Measurements from ENCODE around the gene DAB2IP. TPM values are rescaled to one million over a fixed set of nuclear protein-coding genes. Genes with fewer than 3 reads are reported as not detected.

DAB2IP gene
- total RNA-seq, 1 experiment from 2014 or later, result 13.4 TPM

DNA sequence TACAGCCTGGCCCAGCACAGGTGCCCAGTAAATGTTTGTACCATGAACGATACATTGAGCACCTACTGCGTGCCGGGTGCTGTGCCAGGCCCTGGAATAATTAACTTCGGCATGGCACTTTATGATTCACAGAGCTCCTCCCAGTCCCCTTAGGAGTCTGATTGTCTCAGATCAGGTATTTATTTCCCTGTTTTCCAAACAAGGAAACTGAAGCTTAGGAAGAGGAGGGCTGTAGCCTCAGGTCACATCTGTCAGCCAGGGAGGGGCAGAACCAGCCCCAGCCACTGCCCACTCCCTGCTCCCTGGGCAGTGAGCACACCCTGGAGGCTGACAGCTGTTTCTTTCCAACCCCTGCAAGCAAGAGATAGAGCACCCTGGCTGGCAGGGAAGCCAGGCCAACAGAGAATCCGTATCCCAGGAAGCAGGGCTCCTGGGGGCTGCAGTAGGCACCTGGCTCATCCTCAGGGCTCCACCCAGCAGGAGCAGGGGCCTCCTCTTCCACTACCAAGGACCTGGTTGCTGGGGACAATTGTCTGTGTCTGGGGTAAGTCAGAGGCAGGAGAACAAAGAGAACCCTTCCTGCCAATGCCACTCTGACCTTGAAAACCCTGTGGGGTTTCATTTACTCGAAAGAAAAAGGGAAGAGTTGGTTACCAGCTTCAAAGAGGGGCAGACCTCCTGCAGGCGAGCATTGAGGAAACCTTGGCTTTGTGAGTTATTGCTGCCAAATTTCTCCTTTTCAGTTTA, 69.0 kb downstream of the DAB2IP start:
- no peak for DNase-seq (ENCODE audit: low read depth, low spot score)
- in situ Hi-C loops (cut with HindIII; ENCODE audit: low pct_unique_long_range_greater_than_20kb, low sequenced_read_pairs), result no loop called here

DNA sequence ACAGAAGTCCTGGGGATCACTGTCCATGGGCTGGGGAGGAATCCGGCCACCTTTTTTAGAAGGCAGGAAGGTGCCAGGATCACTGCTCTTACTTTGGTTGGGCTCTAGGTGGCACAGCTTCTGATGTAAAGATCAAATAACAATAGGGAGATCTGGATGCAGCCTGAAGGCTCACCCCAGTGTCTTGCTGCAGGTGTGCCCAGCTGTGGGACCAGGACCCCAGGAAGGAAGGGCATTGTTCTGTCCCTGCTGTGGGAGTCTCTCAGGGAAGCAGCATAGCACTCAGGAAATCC, 69.6 kb downstream of the DAB2IP start:
- in situ Hi-C loops (cut with HindIII; ENCODE audit: low pct_unique_long_range_greater_than_20kb, low sequenced_read_pairs), result no loop called here
- peak; percentile 29 for DNase-seq (ENCODE audit: low read depth, low spot score)

DNA sequence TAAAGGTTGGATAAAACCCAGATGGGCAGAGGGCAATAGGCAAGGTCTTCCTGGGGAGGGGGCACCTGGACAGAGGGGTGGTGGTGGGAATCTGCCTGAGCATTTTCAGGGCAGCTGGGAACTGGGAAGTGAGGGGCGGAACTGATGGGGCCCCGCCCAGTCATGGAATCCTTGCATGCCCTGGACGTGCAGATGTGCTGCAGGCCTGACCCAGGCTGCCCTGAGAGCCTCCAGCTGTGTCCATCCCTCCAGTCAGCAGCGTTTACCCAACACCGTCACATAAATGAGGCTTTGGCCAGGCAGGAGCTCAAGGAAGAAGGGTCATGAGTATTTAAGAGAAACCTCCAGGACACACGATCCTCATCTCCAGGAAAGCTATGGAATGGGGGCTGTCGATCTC, 70.3 kb downstream of the DAB2IP start:
- in situ Hi-C loops (cut with HindIII; ENCODE audit: low pct_unique_long_range_greater_than_20kb, low sequenced_read_pairs), result no loop called here
- no peak for DNase-seq (ENCODE audit: low read depth, low spot score)

DNA sequence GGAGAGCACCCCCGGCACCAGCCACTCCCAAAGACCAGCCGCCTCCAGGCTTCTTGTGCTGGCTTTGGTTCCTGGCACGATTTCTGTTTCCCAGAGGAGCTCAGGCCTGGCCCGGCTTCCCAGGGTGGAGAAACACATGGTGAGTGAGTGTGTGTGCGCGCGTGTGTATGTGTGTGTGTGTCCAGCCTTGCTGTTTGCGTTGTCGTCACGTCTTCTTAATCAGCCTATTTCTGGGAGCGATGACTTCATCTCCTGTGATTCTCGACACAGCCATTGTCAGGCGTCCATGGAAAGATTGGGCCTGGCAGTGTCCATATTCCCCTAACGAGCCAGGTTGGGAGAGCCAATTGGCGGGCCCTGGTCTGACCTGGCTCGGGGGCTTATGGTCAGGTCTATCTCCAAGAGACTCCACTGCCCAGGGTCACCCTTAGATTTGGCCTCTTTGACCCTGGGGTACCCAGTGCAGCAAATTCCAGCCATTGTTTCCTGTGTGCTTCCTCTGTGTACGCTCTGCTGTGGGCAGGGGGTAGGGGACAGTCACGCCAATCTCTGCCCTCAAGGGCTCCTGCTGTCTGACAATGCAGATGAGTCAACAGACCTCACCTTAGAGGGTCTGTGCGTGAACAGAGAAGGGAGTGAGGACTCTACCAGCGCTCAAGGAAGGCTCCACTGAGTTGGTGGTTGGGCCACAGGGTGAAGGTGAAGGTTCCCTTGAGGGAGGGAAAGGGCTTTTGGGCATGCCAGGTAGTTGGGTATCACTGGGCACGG, 73.8 kb downstream of the DAB2IP start:
- in situ Hi-C loops (cut with HindIII; ENCODE audit: low pct_unique_long_range_greater_than_20kb, low sequenced_read_pairs), result no loop called here
- DNase-seq (ENCODE audit: low read depth, low spot score), result no peak

DNA sequence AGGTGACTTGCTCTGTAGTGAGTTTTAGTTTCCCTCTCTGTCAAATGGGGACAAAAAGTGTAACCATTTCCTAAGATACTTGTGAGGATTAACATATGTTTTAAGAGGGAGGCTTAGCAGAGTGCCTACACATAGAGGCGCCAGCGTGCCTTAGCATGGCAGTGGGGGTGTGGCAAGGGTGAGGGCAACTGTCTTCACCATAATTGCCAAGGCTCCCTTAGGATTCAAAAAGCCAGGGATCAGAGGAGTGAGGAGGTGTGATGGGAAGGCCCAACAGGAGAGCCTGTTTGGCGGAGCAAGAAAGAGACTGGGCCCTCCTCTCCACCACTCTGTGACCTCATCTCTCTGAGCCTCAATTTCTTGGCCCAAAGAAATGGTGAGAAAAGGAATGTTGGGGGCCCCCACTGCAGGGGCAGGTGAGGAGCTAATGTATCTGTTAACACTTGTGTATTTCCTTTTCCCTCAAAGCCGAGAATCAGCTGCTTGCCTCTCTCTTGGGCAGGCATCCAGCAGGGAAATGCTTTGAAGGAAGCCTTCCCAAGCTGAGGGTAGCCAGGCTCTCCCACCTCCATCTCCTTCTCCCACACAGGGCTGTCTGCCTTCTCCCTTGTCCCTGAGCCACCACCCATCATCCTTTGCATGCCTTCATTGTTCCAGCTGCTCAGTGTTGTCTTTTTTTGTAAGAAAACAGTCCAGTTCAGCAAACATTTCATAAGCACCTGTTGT, 76.0 kb downstream of the DAB2IP start:
- no peak for DNase-seq (ENCODE audit: low read depth, low spot score)
- in situ Hi-C loops (cut with HindIII; ENCODE audit: low pct_unique_long_range_greater_than_20kb, low sequenced_read_pairs), result no loop called here

DNA sequence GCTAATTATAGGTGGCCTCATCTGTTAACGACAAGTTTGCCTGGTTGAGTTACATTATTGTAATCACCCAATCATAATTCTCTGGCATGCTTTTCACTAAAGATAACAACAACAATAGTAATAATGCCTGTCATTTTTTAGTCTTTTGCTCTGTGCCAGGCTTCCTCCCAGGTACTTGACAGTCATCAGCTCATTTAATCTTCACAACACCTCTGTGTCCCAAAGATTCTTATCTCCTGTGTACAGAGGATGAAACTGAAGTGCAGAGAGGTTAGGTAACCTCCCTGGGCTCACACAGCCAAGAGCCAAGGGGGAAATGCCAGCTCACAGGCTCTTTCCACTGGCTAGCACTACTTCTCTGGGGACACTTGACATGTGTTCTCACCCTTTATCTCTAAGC, 77.5 kb downstream of the DAB2IP start:
- in situ Hi-C loops (cut with HindIII; ENCODE audit: low pct_unique_long_range_greater_than_20kb, low sequenced_read_pairs), result no loop called here
- no peak for DNase-seq (ENCODE audit: low read depth, low spot score)

DNA sequence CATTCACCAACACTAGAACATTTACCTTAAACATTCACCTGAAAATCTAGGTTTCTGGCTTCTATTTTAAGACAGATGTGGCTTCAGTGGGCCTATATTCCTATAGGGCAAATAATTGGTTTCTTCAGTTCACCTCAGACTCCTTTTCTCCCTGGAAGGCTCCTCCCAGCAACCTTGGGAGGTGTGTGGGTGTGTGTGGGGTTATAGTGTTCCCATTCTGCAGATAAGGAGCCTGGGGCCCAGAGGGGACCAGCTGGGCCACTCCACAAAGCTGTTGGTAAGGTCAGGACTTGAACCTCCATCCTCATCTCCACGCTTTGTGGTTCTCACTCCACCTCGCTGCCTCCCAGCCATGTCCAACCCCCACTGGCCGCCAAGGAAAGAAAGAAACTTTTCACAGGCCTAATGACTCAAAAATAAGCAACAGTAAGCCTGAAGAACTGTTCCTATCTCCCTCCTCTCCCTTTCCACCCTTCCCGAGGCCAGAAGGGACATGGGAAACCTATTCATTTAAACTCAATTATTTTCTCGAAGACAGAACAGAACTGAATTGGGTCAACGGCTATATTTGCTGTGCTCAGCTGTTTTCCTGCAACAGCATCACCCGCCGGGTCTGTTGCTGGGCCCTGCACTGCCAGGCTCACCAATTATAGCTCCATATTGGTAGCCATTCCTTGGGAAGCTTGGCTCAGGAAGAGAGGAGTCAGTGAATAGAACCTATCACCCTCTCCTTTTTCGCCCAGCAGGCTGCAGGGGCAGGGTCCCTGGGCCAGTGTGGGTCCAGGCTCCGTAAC, 78.5 kb downstream of the DAB2IP start:
- in situ Hi-C loops (cut with HindIII; ENCODE audit: low pct_unique_long_range_greater_than_20kb, low sequenced_read_pairs), result no loop called here
- no peak for DNase-seq (ENCODE audit: low read depth, low spot score)

DNA sequence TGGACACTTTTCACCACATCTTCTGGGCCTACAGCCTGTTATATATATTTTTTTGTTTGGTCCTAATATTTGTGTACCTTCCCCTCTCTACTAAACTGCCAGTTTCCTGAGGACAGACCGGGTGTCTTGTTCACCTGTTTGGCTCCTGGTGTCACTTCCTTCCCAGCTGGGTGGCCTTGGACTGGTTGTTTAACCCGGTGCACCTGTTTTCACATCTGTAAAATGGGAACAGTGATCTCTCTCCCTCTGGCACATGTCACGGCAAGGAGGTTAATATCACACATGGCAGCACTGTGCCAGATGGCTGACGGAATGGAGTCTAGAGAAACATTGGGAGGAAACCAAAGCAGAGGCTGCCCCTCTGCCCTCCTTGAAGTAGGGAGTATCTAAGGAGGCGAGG, 79.7 kb downstream of the DAB2IP start:
- in situ Hi-C loops (cut with HindIII; ENCODE audit: low pct_unique_long_range_greater_than_20kb, low sequenced_read_pairs), result no loop called here
- DNase-seq (ENCODE audit: low read depth, low spot score), result no peak

DNA sequence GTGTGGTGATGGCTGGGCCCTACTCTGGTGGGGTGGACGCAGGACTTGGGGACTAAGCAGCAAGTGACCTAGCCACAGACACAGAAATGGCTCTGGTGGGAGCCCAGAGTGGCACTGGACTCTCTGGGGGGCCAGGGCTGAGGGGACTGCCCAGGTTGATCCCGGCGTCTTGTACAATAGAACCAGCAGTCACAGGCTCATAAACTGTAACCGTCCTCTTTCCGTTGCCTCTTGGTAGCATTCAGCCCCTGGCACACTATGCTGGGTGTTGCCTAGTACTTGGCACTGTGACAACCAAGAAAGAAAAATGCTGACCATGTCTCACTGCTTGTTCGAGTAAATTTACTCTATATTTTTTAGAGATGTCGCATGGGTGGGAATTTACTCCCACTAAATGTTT, 80.5 kb downstream of the DAB2IP start:
- in situ Hi-C loops (cut with HindIII; ENCODE audit: low pct_unique_long_range_greater_than_20kb, low sequenced_read_pairs), result no loop called here
- DNase-seq (ENCODE audit: low read depth, low spot score), result no peak

DNA sequence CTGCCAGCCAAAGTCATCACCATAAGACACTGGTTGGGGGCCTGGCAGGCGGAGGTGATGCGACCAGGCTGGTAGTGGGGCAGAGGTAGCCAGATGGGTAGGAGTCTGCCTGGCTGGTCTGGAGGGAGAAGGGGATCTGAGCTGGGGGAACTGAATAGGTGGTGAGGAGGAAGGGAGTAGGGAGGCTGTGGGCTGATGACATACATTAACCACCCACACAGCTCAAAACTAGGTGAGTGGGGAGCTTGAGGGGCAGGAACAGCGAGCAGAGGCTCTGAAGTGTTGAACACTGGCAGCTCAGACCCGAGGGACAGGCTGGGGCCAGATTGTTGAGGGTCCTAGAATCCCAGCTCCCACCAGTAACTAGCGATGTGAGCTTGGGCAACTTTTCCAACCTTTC, 81.0 kb downstream of the DAB2IP start:
- in situ Hi-C loops (cut with HindIII; ENCODE audit: low pct_unique_long_range_greater_than_20kb, low sequenced_read_pairs), result no loop called here
- no peak for DNase-seq (ENCODE audit: low read depth, low spot score)

DNA sequence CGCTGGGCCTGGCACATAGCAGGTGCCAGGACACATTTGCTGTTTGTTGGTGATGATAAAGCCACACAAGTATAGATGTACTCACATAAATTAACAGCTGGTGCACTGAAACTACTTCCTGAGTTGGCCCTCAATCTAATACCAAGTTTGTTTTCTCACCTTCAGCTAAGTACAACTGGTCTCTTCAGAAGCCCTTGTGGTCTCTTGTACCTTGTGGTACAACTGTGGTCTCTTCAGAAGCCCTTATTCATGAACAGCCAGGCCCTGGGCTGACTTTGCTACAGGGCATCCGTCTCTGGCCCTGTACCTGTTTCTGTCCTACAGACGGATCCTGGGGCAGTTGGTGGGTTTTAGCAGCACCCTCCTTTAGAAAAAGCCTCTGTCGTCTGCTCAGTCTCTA, 81.5 kb downstream of the DAB2IP start:
- DNase-seq (ENCODE audit: low read depth, low spot score), result no peak
- in situ Hi-C loops (cut with HindIII; ENCODE audit: low pct_unique_long_range_greater_than_20kb, low sequenced_read_pairs), result no loop called here

DNA sequence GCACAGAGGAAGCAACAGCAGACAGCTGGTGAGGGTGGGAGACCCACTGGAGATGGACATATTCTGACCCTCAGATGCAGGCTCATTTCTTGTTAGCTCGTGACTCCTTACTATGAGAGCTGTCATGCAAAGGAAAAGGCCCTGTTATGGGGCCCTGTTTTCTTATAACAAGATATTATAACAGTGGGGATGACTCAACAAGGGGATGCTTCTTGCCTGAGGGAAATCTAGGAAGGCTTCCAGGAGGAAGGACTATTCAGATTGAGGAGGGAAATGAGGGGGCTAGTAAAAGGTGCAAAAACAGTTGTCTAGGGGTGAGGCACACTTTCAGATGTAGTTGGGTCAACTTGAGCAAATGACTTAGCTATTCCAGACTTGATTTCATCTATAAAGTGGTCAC, 83.0 kb downstream of the DAB2IP start:
- in situ Hi-C loops (cut with HindIII; ENCODE audit: low pct_unique_long_range_greater_than_20kb, low sequenced_read_pairs), result no loop called here
- no peak for DNase-seq (ENCODE audit: low read depth, low spot score)

DNA sequence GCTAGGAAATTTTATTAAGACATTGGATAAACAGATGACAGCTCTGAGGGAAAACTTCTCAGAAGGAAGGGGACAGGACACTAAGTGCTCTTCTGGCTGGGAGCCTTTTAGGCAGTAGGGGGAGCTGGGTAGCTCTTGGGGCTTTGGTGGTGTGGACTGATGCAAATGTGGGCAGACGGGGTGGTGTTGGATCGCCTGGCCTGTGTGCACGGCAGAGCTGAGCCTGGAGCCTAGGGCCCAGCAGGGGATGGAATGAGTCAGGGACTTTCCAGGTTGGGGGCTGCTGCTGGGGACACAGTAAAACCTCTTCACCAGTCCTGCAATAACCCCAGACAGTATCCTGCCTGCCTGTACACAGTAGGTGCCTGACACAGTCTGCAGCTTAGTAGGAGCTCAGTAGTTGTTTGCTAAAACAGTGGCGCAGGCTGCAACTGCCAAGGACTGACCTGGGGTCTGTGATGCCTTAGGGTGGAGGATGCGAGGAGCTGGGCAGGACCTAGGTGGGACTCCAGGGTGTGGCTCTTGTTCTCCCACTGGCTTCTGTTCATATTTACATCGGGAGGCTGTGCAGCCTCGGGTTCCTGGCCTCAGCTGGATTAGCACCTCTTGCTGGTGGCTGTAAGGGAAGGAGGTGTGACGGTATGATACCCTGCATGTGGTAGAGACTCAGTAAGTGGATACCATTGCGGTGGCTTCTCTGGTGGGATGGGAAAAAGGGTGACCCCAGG, 83.8 kb downstream of the DAB2IP start:
- DNase-seq (ENCODE audit: low read depth, low spot score), result peak; percentile 29
- in situ Hi-C loops (cut with HindIII; ENCODE audit: low pct_unique_long_range_greater_than_20kb, low sequenced_read_pairs), result no loop called here

DNA sequence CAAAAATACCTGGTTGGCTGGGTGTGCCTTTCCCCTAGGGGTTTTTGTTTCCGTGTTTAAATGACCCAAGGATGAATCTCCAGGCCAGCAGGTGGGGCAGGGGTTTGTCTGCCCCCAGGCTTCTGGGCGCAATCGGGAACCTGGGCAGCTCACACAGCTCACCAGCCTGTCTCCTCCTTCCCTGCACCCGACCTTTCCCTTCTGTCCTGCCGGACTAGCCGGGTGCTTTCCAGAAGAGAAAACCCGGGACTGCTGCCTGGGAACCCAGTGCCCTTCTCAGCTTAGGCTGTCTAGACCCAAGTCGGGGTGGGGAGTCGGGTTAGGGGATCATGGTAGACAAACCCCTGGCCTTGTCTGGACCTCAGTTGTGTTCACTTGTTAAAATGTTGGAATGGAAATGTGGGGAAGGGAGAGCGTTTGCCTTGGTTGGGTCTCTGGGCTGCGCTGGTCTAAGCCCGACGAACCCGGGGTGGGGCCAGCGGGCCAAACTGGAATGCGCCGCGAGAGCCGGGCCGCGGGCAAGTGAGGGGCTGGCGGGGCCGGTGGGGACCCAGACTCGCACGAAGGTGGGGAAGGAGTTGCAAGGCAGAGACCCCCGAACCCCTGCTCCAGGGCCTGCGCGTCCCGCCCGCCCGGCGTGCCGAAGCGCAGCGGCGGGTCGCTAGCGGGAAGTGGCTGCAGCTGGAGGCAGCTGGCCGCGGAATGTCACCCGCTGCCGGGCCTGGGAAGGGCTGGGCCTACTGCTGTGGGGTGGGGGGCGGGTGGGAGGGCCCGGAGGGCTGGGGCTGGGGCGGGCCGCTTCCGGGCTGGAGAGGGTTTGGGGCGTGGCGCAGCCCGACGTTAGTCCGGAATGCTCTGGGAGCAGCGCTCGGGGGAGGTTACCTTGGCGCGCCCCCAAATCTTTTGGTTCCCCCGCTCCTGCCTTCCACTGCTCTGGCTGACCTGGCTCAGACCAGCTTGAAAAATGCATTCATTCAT, 84.6 kb downstream of the DAB2IP start:
- no peak for DNase-seq (ENCODE audit: low read depth, low spot score)
- in situ Hi-C loops (cut with HindIII; ENCODE audit: low pct_unique_long_range_greater_than_20kb, low sequenced_read_pairs), result no loop called here

DNA sequence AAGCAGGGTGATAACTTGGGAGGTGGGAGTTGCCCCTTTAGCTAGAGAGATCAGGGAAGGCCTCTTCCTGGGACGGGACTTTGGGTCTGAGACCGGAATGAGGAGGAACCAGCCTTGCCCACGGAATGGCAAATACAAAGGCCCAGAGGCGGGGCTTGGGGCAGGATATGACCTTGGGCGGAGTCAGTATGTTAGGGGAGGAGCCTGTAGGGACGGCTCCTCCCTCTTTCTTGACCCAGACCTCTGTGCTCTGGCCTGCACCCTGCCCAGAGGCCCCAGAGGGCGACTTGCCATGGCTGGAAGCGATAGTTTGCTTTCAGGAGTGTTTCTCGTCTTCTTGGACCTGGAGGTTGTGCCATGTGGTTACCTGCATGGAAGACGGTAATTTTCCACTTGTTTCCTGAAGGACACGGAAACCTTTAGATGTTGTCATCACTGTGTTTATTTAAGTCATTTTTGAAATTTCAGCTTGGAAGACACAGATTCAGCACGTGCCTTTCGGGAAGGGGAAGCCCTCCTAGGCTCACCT, 85.6 kb downstream of the DAB2IP start:
- in situ Hi-C loops (cut with HindIII; ENCODE audit: low pct_unique_long_range_greater_than_20kb, low sequenced_read_pairs), result no loop called here
- DNase-seq (ENCODE audit: low read depth, low spot score), result peak; percentile 15

DNA sequence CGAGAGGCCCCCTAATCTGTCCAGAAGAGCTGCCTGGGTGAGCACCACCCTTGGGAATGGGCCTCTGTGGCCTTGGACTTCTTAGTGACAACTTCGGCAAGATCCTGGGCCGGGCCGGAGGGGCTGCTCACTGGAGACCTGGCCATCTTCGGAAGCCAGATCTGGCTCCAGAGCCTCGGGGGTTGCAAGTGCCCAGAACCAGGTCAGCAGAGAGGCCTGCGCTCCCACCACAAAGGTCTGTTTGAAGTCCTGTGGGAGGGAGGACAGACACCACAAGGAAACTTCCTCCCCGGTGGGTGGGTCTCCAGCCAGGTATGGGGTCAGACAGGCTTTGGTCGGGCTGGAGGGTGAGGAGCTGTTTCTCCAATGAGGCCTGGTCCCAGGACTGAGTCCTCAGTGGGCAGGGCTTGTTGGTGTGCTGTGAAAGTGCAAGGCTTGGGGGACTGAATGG, 86.1 kb downstream of the DAB2IP start:
- in situ Hi-C loops (cut with HindIII; ENCODE audit: low pct_unique_long_range_greater_than_20kb, low sequenced_read_pairs), result no loop called here
- no peak for DNase-seq (ENCODE audit: low read depth, low spot score)

Measured in SK-MEL-5 (cell line).